Right lung (tissue), 5 donors: ENCODE results near the gene TMEM198. TPM values are rescaled to one million over a fixed set of nuclear protein-coding genes. Genes with fewer than 3 reads are reported as not detected.

ENCODE experiments used
- DNase-seq, 2 donors: peaks; one replicate each; pipeline ENCODE4 v3.0.0-alpha.2; 2013
- polyA plus RNA-seq, 5 donors: library from polyadenylated mRNA; unstranded; fragments of 120-200 nt; gene quantifications; one replicate each; pipeline versions ENCODE4 v1.2.1 to v1.2.3, GENCODE V29; 2013; ENCODE audit warnings: inconsistent platforms in 1 of 5, low replicate concordance in 1 of 5; ENCODE audit not compliant: insufficient read length in 5 of 5, insufficient read depth in 1 of 5

The TMEM198 gene
- polyA plus RNA-seq, 5 donors = 2.0 to 4.2 (median 2.6) TPM

DNA sequence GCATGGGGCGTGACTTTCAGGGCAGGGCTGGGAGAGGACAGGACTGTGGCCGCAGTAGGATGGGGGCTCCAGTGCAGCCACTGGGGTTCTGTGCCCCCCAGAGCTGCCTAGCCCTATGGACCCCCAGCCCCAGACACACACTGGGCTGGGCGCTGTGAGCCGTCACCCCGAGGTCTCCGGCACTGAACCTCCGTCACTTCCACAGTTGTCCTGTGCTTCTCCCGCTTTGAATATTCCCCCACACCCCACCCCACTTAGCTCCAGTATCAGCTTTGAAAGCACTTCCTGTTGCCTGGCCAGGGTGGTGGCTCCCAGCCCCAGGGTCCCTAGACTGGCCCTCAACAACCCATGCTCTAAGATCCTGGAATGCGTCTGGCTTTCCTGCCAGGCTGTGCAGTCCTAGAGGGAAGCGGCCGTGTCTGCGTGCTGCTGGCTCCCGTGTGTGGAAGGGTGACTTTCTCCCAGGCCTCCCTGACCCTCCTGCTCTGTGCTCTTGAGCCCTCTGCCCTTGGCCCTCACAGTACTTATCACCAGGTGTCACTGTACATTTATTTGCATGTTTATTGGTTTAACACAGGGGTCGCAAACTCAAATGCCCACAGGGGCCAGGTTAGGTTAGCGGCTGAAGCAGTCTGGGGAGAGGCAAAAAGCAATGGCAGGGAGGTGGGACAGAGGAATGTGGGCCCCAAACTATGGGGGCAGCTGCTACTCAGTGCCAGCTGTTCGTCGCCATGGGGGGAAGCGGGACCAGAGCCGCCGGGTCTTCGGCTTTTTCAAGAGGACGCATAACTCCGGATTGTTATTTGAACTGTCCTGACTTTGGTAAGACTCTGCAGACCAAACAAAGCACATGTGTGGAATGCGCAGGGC is 17.6 kb downstream of the TMEM198 start:
- DNase-seq = no peak

DNA sequence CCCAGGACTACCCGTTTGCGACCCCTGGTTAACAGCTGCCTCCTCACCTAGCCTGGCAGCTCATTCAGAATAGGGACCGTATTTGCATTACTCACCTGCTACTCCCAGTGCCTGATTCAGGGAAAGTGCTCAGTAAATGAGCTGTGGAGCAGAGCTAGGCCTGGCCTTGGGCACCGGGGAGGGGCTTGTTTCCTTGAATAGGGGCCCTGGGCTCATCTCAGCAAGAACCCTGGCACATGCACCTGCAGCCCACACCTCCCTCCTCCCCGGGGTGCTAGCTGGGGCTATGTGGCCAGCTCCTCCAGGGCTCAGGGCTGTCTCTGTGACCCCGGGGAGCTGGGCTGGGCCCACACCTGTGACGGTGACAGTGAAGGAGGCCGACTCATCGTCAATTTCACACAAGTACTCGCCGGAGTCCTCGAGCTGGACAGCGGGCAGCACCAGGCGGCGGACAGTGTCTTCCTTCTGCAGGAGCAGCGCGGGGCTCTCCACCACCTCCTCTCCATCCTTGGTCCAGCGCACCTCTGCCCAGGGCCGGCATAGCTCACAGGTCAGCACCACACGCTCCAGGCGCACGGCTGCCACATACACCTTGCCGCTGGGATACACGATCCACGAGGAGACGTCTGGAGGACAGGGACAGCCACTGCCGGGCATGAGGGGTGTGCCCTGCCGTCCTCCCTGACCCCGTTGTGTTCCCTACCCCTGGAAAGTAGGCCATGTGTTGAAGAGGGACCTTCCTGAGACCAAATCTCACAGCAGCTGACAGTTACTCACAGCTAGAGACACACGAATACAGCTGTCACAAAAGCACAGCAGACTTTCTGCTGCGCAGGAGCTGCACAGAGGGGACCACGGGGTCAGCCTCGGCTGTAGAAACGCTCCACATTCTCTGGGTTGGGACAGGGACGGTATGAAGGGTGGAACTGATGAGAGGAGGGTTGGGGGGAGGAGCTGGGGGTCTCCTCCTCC is 18.5 kb downstream of the TMEM198 start:
- DNase-seq = no peak

DNA sequence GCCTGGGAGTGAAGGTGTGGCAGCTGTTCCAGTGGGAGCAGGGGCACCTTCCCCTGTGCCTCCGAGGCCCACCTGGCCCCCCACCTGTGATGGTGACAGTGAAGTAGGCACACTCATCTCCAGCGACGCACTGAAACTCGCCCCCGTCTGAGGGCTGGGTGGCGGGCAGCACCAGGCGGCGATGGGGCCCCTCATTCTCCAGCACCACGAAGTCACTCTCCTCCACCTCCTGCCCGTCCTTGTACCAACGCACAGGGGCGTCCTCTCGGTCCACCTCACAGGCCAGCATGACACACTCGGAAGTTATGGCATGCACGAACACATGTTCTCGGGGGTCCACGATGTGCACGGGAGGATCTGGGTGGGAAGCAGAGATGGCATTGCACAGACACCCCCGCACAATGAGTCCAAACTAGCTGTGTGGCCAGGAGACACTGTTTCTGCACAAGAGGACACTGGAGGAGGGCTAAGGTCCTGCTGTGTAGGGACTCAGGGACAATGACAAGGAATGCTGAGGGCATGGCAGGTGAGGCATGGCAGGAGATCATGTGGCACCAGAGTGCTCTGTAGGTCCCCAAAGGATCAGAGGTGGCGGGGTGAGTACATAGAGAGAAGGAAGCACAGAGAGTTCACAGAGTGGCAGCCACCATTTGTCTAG is 19.6 kb downstream of the TMEM198 start:
- DNase-seq = no peak

DNA sequence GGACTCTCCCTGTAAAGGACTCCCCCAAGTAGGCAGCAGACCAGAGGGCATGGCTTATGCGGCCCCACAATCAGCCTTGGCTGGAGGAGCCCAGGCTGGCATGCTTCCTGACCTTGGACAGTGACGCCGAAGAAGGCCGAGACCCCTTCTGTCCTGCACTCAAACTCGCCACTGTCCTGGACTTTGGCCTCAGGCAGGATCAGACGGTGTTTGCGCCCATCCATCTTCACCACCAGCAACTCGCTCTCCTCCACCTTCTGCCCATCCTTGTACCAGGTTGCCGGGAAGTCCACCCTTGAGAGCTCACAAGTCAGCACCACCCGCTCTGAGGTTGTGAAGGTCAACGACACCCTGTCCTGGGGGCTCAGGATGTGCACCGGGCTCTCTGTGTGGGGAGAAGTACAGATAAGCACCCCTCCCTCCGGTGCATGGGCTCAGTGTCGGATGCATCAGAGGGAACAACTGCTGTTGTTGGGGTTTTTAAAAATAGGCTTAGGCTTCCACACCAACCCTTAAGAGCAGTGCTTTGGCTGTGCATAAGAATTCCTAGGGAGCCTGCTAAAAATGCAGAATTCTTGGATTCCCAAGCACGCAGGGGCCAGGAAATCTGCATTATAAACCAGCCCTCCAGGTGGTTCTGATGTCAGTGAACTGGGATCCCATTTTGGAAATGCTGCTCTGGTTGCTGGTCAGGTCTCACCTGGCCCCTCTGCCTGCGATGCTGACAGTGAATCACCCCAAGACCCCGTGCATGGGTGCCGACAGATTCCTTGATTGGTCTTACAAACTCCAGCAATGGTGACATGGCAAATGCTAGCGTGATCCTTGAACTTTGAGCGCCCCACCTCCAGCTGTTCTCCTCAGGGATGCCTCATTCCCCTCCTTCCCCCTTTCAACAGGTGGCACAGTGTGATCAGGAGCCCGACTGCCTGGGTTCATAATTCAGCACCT is 21.6 kb downstream of the TMEM198 start:
- DNase-seq = no peak

DNA sequence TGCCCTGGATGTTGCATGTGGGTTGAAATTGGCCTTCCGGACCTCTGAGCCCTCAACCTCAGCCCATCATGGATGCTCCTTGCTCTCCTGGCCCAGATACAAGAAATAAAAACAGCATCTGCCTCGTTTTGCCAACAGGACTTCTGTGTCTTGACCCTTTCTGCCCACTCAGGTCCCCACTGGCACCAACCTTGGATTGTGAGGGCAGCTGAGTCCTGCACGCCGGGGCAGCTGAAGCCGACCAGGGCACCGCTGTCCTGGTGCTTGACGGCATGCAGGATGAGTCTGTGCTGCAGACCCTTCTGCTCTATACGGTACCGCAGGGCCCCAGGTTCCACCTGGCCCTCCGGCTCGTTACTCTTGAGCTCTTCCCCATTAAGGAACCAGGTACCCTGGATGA is 22.8 kb downstream of the TMEM198 start:
- no peak for DNase-seq

DNA sequence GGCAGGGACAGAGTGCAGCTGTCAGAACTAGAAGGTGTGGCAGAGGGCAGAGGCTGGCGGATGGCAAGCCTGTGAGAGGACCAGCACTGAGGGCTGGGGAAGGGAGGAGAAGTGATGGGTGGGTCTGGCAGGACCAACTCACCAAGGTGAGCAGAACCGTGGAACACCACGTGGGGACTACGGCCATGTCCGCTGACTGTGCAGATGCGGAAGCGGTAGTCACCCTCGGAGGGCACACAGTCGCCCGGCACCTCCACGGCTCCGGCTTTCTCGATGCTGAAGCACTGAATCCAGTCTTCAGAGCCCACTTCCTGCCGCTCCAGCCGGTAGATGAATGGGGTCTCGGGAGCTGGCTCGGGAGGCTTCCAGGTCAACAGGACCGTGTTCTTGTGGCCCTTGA is 23.3 kb downstream of the TMEM198 start:
- DNase-seq = no peak

DNA sequence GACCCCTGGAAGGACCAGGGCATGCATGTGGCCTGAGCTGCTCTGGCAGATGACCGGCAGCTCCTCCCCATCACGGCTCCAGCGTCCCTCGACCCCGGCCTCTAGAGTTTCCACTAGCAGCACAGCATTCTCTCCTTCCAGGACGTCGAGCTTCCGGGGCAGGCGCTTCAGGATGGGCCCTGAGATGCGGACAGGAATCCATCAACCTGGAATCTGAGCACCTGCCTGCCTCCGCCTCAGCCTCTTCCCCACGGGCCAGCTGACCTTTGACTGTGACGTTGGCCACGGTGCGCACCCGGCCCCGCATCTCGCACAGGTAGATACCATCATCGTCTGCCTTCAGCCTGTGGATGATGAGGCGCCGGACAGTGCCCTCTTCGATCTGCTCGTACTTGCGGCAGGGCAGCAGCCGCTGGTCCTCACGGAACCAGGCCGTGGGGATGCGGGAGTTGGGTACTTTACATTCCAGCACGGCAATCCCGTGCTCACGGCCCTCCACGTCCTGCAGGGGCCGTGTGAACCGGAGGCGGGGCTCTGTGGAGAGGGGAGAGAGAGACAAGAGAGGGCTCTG is 24.0 kb downstream of the TMEM198 start:
- no peak for DNase-seq

DNA sequence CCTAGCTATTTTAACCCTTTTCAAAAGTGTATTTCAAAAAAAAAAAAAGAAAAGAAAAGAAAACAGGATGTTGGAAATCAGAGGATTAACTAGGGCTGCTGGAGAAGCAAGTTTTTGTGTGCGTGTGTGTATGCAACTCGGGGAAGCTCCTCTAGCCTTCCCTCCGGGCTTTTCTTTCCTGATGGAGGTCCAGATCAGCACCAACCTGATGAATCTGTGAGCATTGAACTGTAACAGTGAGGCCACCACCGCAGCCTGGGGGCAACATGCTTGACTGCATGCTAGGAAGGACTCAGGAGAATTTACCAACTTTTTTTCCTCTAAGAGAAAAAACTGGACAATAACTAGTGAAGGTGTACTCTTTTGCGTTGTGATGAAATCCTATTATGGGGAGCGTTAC is 25.2 kb downstream of the TMEM198 start:
- no peak for DNase-seq

DNA sequence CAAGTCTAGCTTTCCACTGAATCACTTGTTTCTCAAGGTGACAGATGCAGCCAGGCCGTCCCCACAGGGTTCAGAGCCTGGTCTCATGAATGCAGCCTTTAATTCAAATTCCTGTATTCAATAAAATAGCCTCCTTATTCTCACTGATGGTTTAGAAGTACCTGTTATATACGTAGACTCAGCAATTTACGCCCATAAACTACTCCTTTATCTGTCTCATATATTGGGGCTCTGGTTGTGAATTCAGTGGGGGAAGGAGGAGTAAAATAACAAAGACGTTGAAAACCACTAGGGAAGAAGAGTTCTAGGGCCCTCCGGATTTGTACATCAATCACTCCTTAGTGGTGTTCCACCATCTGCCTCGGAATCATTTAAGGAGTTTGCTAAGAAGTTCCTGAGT is 25.8 kb downstream of the TMEM198 start:
- DNase-seq = no peak

DNA sequence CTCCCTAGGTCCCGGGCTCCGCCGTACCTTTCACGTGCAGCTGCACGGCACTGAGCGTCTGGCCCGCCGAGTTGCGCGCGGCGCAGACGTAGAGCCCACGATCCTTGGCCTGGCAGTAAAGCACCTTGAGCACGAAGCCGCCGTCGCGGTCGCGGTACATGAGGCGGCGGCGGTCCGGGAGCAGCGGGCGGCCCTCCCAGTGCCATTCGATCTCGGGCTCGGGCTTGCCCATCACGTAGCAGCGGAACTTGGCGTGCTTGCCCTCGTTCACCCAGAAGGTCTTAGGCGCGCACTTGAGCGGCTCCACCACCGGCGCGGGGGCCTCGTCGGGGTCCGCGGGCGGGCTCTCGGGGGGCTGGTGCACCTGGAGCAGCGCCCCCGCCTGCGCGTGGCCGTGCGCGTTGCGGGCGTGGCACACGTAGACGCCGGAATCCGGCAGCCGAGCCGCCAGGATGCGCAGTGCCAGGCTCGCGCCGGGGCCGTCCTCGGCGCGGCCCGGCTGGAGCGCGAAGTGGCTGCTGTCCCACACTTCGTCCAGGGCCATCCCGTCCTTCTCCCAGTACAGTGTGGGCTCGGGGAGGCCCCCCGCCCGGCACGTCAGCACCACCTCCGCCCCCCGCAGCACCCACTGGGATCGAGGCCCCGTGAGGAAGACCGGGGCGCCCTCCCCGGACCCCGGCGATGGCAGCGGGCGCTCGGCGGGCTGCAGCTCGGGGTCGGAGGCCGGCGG is 26.5 kb downstream of the TMEM198 start:
- no peak for DNase-seq

DNA sequence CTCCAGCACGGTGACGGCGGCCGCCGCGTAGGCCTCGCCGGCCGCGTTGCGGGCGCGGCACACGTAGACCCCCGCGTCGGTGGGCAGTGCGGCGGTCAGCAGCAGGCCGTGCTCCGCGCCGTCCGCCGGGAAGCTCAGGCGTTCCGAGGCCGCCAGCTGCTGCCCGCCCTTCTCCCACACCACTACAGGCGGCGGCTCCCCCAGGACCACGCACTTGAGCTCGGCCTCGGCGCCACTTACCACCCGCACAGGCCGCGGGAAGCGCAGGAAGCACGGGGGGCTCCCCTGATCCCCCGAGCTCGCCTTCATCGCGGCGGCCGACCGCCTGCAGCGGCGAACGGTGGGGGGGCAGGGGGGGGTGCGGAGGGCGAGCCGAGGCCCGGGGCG is 27.1 kb downstream of the TMEM198 start:
- DNase-seq = peak in 1 of 2 donors; percentile 45

DNA sequence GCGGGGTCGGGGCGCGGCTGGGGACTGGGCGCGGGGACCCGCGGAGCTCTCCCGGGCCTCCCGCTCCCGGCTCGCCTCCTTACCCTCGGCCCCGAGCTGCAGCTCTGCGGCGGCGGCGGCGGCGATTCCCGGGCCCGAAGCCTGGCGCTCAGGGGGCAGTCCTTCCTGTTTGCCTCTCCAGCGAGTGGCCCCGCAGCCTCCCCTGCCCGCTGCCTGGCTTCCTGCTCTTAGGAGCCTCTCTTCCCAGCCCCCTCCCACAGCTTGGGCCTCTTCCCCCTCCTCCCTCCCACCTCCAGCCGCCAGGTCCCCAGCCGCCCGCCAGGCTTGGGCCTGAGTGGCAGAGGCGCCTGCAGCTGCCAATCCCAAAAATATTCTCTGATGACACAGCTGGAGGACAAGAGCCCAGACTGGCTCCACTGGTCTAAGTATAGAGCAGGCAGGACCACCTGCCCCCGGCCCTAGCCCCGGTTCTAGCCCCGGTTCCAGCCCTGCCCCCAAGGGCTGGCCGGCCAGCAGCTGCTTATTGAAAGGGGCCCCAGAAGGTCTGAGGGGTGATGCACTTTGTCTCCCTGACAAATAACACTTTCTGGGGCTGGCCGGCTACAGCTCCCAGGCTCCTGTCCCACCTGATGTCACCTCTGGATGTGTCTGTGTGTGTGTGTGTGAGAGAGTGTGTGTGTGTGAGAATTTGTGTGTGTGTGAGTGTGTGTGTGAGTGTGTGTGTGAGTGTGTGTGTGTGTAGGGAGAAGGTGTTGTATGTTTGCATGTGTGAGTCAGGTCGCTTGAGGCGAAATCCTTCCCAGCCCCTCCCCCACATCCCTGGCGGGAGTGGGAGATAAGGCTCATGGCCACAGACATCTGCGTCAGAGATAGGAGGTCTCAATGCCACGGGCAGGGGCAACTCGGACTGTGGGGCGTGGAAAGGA is 27.7 kb downstream of the TMEM198 start, which contains the start of gene OBSL1:
TSS of gene OBSL1 (minus strand) at position 229 of the 926 bp plus-strand sequence. CDS start 307 bp downstream, outside the sequence.
- peak; percentile 81 to 83 for DNase-seq

DNA sequence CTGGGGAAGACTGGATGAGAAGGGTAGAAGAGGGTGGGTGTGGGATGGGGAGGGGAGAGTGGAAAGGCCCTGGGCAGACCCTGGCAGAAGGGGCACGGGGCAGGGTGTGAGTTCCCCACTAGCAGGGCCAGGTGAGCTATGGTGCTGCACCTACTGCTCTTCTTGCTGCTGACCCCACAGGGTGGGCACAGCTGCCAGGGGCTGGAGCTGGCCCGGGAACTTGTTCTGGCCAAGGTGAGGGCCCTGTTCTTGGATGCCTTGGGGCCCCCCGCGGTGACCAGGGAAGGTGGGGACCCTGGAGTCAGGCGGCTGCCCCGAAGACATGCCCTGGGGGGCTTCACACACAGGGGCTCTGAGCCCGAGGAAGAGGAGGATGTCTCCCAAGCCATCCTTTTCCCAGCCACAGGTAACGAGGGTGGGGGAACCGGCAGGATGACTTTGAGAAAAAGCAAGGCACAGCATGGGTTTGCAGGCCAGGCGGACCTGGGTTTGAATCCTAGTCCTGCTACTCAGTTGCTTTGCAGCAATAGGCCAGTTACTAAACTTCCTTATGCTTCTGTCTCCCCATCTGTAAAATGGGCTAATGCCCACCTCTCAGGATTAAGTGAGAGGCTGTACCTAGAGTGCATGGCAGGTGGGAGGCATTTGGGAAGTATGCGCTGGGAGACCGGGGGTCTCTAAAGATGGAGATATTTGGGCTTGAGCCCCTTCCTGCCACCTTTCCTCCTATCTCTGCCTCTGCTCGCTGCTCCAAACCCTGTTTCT is 28.6 kb downstream of the TMEM198 start, which contains the start of gene INHA:
TSS of gene INHA (plus strand) at position 74 of the 765 bp plus-strand sequence. CDS start at position 139, 65 bp downstream.
- DNase-seq = no peak

DNA sequence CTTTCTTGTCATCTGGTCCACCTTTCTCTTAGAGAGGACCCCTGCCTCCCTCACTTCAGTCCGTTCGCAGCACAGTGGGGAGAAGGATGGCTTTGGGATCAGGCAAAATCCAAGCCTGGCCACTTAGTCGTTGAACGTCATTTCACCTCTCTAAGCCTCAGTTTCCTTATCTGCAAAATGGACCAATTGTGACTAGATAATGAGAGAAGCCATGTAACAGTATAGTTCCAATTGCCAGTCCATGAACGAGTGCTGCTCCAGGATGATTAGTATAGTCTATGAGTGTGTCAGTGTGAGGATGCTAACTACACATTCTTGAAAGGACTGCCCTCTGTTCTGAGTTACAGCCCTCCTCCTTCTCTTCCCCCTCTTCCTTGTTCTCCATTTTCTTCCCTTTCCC is 29.3 kb downstream of the TMEM198 start:
- no peak for DNase-seq

DNA sequence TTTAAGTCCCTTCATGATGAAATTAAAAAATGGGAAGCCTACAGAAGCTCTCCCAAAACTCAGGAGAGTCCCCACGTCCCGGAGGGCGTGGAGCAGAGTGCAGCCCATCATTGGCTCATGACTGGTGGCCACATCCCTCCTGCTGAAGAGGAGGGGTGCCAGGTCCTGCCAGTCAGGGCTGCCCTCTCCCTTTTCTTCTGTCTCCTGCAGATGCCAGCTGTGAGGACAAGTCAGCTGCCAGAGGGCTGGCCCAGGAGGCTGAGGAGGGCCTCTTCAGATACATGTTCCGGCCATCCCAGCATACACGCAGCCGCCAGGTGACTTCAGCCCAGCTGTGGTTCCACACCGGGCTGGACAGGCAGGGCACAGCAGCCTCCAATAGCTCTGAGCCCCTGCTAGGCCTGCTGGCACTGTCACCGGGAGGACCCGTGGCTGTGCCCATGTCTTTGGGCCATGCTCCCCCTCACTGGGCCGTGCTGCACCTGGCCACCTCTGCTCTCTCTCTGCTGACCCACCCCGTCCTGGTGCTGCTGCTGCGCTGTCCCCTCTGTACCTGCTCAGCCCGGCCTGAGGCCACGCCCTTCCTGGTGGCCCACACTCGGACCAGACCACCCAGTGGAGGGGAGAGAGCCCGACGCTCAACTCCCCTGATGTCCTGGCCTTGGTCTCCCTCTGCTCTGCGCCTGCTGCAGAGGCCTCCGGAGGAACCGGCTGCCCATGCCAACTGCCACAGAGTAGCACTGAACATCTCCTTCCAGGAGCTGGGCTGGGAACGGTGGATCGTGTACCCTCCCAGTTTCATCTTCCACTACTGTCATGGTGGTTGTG is 30.9 kb downstream of the TMEM198 start:
- DNase-seq = no peak
